Measurements from ENCODE around the gene HES1. TPM values are rescaled to one million over a fixed set of nuclear protein-coding genes. Genes with fewer than 3 reads are reported as not detected.
A peak's percentile ranks its signal among the peaks of the same experiment; 100 is the strongest.

Gene HES1
- total and polyA plus RNA-seq, 9 of the 15 experiments (the other 6 are each of a cell fraction or from before 2014, with no cell fraction given) = 3.4 to 37.0 (median 19.3) TPM

- TF ChIP-seq ZNF407 (IDR thresholded peaks at IDR 0.05; ENCODE audit: low read depth) (no peak), ZNF280A (IDR thresholded peaks at IDR 0.05; ENCODE audit: low read depth, partially characterized antibody) (no peak), BCL6 (CRISPR knock-in tag; IDR thresholded peaks at IDR 0.05) (no peak), TFAP4 (CRISPR knock-in tag; IDR thresholded peaks at IDR 0.05; ENCODE audit: borderline replicate concordance) (no peak), ZNF518B (CRISPR knock-in tag; IDR thresholded peaks at IDR 0.05) (no peak), SMC3 (conservative IDR thresholded peaks at IDR 0.05; ENCODE audit: insufficient read depth, low read depth, low read length) (no peak), MTA3 (IDR thresholded peaks at IDR 0.05; ENCODE audit: borderline replicate concordance) (0 out of 2 replicates have a peak, but pooled peaks have one; percentile 8), PURB (CRISPR knock-in tag; IDR thresholded peaks at IDR 0.05; ENCODE audit: low read depth) (no peak), MYBL2 (IDR thresholded peaks at IDR 0.05; ENCODE audit: low read depth) (no peak), MYBL2 (CRISPR knock-in tag; IDR thresholded peaks at IDR 0.05; ENCODE audit: borderline replicate concordance) (no peak), ELF1 (tag; IDR thresholded peaks at IDR 0.05) (no peak), PRPF4 (IDR thresholded peaks at IDR 0.05; ENCODE audit: insufficient read depth, low read depth, low read length, poor library complexity, severe bottlenecking) (no peak), TBL1XR1 (IDR thresholded peaks at IDR 0.05; ENCODE audit: low read length in 2 of 2) (no peak; a peak in 2 of 4 replicates), RHOXF2B (CRISPR knock-in tag; conservative IDR thresholded peaks at IDR 0.05) (no peak)
These were observed 1.7 kb upstream of the HES1 start (continued) for GRCh38 chr3:194134231-194134756.
